ENCODE results near the gene ADPRH.

- TF ChIP-seq CTCF (IDR thresholded peaks at IDR 0.05) (no peak), POLR2A (IDR thresholded peaks at IDR 0.05) (no peak), EP300 (IDR thresholded peaks at IDR 0.05) (no peak), POLR2AphosphoS5 (IDR thresholded peaks at IDR 0.05) (no peak)
Measured at GRCh38 chr3:119628390-119628789, 49.1 kb downstream of the ADPRH start.
